SIG-M5 treated with dmso at 0.1 percent for 504 hours (cell line): ENCODE results near the gene CEBPB.
"Not testable (repeated sequence)": the region's sequence is repeated elsewhere in the genome, so short reads cannot be mapped to it uniquely, and the experiment has no call there.

Source experiments
- DNase-seq: peaks from one replicate; lab custom pipeline; 2025; ENCODE audit not compliant: unreplicated experiment; lab: John Stamatoyannopoulos, UW

The CEBPB gene

GRCh38 chr20:50169329-50169823 is 21.3 kb upstream of the CEBPB start:
- DNase-seq: peak; percentile 80

DNA sequence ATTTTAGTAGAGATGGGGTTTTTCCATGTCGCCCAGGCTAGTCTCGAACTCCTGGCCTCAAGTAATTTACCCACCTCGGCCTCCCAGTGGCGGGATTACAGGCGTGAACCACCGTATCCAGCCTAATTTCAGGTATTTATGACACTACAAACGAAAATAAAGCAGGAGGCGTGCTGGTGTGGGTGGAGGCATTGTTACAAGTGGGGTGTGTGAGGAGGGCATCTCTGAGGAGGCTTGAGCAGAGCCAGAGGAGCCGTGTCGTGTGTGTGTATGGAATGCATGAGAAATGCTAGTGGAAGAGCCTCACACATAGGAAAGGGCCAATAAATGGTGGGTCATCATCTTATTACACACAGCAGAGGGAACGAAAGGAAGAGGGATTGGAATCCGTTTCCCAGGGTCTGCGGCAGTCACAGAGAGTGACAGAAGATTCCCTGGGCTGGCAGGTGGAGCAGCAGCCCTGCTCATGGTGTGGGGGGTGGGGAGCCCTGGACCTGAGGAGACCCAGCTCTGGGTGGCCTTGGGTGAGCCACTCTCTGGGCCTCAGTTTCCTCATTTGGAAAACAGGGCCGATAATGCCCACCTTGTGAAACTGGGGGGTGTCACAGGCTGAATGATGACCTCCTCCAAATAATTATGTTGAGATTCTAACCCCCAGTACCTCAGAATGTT is 19.9 kb upstream of the CEBPB start:
- no peak for DNase-seq

- DNase-seq: no peak
These were observed 18.1 kb upstream of the CEBPB start for GRCh38 chr20:50172347-50173013.

GRCh38 chr20:50174456-50174855 is 16.2 kb upstream of the CEBPB start:
- no peak for DNase-seq

DNA sequence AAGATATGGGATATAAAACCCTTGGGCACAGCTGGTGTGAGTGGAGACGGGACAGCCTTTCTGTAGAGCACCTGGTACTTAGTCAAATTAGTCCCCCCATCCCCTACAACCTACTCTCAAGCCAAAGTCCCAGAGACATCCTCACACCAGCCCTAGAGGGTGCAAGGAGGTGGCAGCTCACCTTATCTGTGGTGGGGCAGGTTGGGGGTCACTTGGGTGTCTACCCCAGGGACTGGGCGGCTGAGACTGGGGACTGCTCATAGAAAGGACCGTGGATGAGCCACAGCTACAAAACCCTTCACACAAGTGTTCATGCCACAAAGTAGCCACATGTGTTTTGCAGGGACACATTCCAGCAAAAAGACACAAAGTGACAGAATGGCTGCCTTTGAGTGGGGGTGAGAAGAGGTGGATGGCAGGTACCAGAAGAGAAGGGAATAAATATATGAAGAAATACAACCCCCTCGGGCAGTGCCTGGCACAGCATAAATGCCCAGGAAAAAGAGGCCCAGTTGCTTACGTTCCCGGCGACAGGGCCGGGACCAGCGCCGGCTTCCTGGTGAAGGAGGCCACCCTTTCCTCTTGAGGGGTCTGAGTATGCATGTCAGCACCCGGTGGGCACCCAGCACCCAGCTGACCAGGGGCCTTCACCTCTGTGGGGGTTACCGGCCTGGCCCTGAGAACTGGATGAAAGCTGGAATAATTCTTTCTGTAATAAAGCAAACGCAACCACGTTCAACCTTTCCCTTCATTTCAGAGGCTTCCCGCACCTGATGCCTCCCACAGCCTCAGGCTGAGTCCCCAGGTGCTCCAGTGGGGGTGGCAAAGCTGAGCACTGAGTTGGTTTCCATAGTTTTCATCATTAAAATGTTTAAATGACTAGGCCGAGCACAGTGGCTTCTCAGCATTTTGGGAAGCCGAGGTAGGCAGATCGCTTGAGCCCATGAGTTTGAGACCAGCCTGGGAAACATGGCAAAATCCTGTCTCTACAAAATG is 14.4 kb upstream of the CEBPB start:
- DNase-seq: no peak

DNA sequence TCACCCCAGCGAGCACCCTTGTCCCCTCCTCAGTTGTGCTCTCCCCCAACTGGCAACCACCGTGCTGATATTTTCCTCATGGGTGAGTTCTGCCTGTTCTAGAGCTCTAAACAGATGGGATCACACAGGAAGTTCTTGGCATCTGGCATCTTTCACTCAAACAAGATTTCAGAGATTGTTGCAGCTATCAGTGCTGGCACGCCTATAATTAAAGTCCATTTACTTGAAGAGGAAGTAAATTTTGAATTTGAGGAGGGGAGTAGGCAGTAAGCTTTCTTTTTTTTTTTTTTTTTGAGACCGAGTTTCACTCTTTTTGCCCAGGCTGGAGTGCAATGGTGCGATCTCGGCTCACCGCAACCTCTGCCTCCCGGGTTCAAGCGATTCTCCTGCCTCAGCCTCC is 12.0 kb upstream of the CEBPB start:
- not testable (repeated sequence) for DNase-seq

- no peak for DNase-seq
These were observed 9.3 kb upstream of the CEBPB start for GRCh38 chr20:50181344-50181743.

DNA sequence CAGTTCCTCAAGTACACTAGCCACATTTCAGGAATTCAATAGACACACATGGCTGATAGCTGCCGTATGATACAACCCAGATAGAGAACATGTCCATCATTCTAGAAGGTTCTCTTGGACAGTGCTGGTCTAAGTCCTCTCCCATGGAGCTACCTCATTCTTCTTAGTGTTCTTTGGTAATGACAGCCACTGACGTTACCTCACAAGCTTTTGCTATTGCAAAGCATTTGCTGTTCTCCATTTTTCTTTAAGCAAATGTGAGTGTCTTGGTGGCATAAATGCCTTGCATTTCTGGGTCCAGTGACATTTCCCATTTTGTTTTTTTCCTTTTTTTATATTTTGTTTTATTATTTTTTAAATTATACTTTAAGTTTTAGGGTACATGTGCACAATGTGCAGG is 8.3 kb upstream of the CEBPB start:
- DNase-seq: no peak

DNA sequence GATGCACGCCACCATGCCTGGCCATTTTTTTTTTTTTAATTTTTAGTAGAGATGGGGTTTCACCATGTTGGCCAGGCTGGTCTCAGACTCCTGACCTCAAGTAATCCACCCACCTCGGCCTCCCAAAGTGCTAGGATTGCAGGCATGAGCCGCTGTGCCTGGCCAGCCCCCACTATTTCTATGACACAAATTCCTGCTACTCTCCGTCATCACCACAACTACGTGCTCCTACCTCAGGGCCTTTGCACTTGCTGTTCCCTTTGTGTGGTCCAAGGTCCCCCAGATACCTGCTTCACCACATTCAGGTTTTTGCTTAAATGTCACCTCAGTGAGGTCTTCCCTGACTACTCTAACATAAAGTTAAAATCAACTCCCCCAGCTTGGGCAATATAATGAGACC is 5.2 kb upstream of the CEBPB start:
- no peak for DNase-seq

DNA sequence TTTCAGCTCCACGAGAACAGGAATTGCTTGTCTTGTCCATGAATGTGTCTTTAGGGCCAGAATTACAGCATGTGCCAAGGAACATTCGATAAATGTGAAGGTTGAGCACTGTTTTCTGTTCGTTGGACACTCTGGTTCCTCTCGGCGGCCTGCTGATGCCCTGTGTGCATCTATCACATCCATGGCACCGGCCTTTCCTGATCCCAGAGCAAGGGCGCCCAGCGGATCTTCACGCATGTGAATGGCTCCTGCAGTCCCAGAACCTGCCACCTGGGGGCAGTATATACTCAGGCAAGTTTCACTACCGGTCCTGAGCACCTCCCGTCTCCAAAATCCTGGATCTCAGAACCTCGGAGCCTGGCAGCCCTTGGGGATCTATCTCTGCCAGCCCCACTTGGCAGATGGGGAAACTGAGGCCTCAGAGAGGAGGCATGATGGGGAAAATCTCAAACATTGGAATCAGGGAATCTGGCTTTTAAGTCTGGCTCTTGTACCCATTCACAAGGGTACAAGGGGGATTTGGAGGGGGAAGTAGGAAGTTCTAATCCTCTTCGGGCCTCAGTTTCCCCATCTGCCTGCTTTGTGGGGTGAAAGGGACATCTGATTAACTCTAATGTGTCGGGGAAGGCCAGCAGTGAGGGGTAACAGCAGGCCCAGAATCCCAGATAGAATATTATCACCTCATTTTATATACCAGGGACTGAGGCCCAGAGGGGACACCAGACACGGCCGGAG is 4.3 kb upstream of the CEBPB start:
- DNase-seq: peak; percentile 88

GRCh38 chr20:50186987-50187402 is 3.6 kb upstream of the CEBPB start:
- no peak for DNase-seq

DNA sequence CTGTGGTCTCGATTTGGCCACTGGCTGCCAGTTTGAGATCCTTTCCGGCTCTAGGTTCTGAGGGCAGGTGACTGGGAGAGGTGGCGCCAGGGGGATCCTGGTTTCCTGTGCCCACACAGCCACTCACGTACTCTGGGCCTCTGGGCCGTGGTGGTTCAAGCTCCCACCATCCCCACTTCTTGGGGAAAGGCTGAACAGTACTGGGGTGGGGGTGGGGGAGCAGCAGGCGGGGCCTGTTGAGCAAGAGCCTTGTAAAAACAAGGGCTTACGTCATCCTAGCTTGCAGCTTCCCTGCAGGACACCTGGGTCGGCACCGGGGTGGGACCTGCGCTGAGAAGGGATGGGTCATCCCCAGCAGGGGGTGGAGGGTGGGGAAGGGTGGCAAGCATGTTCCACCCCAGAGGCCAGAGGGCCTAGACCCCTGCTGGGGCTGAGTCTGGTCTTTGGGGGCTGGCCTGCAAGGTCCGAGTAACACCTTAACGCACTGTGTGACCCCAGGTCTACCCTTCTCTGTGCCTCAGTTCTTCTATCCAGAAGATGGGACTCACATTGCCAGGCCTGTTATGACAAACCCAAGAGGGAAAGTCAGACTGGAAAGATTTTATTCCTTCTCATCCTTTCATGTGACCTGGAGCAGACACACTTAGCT is 3.1 kb upstream of the CEBPB start:
- DNase-seq: peak; percentile 81

GRCh38 chr20:50188287-50188688 is 2.3 kb upstream of the CEBPB start:
- no peak for DNase-seq

- DNase-seq: no peak
These were observed 1.6 kb upstream of the CEBPB start for GRCh38 chr20:50188879-50189680.

- DNase-seq: no peak
These were observed 864 bp upstream of the CEBPB start for GRCh38 chr20:50189681-50190250.

DNA sequence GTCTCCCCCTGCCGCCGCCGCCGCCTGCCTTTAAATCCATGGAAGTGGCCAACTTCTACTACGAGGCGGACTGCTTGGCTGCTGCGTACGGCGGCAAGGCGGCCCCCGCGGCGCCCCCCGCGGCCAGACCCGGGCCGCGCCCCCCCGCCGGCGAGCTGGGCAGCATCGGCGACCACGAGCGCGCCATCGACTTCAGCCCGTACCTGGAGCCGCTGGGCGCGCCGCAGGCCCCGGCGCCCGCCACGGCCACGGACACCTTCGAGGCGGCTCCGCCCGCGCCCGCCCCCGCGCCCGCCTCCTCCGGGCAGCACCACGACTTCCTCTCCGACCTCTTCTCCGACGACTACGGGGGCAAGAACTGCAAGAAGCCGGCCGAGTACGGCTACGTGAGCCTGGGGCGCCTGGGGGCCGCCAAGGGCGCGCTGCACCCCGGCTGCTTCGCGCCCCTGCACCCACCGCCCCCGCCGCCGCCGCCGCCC is 474 bp downstream of the CEBPB start:
- peak; percentile 66 for DNase-seq

GRCh38 chr20:50191544-50192363 is 1.1 kb downstream of the CEBPB start:
- peak; percentile 73 for DNase-seq
